GM10266 (cell line): ENCODE data around the gene ALOX12.

ENCODE experiments used
- DNase-seq: peaks from one replicate; pipeline ENCODE4 v3.0.0; 2012; ENCODE audit errors: extremely low spot score
- CTCF ChIP-seq: IDR thresholded peaks from 2 replicates; pipeline ENCODE4 v1.5.1; 2012; ENCODE audit warnings: mild to moderate bottlenecking, low read depth; ENCODE audit not compliant: control insufficient read depth, insufficient read depth; ENCODE audit errors: missing control alignments

Gene ALOX12

DNA sequence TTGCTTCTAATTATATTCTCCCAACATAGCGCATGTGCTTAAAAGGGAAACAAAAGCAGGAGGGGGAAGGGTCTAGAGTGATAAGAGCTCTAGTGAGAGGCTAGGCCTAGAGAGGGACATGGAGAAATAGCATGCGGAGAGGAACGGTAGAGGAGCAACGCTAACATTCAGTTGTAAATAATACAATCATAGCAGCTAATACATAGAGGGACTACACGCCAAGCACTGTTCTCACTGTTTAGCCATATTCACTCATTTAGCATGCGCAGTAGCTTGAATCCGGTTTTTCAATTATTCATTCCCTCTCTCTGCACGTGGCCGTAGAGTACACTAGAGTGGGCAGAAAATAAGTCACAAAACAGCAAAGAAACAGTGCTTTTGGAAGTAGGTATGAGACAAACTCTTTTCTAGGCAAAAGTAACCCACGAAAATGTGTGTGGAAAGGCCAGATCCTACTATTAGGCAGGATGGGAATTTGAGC, 1.7 kb upstream of the ALOX12 start:
- TF ChIP-seq CTCF = no peak
- DNase-seq = no peak

GRCh38 chr17:6994666-6995256, 1.1 kb upstream of the ALOX12 start:
- DNase-seq = no peak
- no peak for TF ChIP-seq CTCF

GRCh38 chr17:6996256-6997011, 585 bp downstream of the ALOX12 start:
- no peak for TF ChIP-seq CTCF

GRCh38 chr17:6997171-6997570, 1.3 kb downstream of the ALOX12 start:
- no peak for DNase-seq
- TF ChIP-seq CTCF = no peak

More at GRCh38 chr17:6996256-6997011, 585 bp downstream of the ALOX12 start:
- no peak for DNase-seq

DNA sequence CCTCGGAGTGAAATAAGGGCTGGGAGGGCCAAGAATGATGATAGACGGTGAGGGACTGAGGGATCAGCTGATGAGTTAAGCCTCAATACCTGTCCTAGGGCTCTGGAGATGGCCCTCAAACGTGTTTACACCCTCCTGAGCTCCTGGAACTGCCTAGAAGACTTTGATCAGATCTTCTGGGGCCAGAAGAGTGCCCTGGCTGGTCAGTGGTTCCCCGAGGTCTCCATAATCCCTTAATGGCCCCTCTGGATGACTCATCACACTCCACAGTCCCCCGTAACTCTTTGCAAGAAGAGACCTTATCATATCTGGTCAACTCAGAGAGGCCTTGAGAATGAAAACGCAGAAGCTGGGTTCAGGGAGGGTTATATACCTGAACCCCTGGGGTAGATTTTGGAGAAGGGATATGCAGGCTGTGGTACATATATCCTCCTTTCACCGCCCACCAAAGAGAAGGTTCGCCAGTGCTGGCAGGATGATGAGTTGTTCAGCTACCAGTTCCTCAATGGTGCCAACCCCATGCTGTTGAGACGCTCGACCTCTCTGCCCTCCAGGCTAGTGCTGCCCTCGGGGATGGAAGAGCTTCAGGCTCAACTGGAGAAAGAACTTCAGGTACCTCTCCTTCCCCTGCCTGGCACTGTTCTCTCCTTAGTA, 3.1 kb downstream of the ALOX12 start:
- no peak for TF ChIP-seq CTCF
- no peak for DNase-seq

GRCh38 chr17:7001318-7001961, 5.6 kb downstream of the ALOX12 start:
- DNase-seq = no peak

More at GRCh38 chr17:7001318-7001961, 5.6 kb downstream of the ALOX12 start:
- peak; percentile 56 for TF ChIP-seq CTCF
